HG02798 (cell line): Measurements from ENCODE around the gene NMU.
"Not testable (repeated sequence)": the region's sequence is repeated elsewhere in the genome, so short reads cannot be mapped to it uniquely, and the experiment has no call there.

Source experiments
- ATAC-seq: cut with Tn5 transposase; IDR thresholded peaks from one replicate; pipeline ENCODE4 v1.9.1; 2021; ENCODE audit warnings: mild to moderate bottlenecking; ENCODE audit not compliant: unreplicated experiment, poor library complexity

The NMU gene

DNA sequence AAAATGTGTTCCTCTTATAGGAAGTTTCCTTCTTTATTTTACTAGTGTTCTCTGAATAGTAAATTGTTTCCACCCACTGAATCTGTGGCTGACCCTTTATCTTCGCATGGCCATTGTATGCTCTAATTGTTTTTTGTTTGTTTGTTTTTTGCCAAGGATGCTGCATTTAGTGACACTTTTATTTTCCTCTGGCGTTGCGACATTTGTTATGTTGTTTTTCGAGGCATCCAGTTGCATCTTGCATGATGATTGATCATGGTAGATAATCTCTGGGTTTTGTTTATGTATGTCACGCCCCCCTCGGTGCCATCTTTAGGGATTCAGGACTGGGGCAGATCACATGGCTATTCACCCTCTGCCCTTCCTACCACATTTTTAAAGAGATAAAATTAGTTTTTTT lies 2.2 kb downstream of the NMU start:
- no peak for ATAC-seq

DNA sequence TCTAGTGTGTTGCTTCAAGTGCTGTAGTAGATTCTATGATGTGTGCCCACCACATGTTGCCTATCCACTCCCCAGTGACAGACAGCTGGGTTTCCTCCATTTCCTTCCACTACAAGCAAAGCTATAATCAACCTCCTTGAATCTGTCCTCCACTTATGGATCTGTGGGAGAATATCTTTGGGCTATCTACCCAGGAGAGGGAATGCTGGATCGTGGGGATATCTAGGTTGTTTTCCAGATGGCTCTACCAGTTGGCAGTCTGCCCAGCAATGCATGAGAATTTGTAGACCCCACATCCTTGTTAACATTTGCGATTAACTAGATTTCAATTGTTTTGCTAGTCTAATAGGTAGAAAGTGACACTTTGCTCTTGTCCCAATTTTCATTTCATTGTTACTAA lies 10.3 kb downstream of the NMU start:
- ATAC-seq: no peak

DNA sequence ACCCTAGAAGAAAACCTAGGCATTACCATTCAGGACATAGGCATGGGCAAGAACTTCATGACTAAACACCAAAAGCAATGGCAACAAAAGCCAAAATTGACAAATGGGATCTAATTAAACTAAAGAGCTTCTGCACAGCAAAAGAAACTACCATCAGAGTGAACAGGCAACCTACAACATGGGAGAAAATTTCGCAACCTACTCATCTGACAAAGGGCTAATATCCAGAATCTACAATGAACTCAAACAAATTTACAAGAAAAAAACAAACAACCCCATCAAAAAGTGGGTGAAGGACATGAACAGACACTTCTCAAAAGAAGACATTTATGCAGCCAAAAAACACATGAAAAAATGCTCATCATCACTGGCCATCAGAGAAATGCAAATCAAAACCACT lies 12.0 kb downstream of the NMU start:
- not testable (repeated sequence) for ATAC-seq

DNA sequence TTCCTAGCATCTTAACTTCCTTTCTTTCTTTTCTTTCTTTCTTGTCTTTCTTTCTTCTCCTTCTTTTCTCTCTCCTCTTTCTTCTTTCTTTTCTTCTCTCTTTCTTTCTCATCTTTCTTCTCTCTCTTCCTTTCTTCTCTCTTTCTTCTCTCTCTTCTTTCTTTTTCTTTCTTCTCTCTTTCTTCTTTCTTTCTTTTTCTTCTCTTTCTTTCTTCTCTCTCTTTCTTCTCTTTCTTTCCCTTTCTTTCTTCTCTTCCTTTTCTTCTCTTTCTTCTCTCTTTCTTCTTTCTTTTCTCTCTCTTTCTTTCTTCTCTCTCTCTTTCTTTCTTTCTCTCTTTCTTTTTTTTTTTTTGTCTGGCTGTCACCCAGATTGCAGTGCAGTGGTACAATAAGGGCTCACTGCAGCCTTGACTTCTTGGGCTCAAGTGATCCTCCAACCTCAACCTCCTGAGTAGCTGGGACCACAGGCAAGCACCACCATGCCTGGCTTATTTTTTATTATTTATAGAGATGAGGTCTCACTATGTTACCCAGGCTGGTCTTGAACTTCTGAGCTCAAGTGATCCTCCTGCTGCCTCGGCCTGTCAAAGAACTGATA lies 17.5 kb downstream of the NMU start:
- ATAC-seq: no peak

DNA sequence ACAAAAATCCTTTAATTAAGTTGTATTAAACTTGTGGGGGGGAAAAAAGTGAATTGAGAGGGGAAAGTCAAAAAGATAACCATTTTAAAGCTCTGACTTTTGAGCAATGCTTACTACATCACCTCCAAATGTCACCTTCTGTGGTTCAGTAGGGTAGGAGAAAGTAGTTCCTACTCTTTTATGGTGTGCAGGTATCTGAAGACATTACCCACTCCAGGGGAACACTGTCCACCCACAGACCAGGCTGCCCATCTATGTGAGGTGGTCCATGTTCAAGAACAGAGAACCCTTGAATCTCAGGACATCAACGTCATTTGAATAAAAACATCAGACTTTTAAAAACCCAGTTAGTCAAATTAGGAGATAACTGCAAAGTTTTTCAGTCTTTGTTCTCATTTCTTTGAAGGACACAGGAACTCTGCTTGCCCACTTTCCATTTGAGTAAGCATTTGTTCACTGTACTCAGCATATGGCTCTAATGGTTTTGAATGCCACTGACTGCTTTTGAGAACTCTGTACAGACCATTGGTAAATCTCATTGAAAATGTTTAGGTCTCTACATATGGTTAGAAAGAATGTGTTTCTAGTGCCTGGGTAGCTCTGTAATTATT lies 18.4 kb downstream of the NMU start:
- peak; percentile 96 for ATAC-seq

DNA sequence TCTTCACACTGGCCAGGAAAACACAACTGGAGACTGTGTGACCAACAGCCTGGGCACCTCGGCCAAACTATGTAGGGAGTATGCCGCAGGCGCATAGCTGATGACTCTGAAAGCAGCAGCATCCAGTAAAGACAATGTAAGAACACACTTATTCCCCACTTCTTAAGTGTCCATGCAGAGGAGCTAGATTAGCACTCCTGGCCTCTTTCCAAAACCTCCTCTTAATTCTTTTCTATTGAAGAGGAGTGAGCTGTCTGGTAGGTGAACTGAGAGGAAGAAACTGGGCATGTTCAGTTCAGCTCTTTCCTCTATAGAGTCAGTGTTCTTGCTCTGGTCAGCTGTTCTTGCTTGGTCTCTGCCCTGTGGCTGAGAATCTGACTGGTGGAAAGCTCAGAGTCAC lies 21.1 kb downstream of the NMU start:
- no peak for ATAC-seq

DNA sequence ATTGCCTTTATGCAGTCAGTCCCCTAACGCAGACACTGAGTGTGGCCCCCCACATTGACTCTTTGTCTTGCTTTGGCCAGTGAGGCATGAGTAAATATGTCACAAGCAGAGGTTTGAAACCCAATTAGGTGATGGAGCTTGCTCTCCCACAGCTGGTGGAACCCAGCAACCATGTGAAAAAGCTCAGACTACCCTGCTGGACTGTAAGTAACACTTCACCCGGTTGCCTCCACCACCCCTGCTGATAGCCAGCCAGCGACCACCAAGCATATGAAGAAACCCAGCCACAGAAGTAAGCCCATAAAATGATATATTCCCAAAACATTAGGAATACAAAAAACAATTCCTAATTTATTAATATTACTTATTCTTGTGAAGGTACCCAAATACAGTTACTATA lies 22.5 kb downstream of the NMU start:
- no peak for ATAC-seq

DNA sequence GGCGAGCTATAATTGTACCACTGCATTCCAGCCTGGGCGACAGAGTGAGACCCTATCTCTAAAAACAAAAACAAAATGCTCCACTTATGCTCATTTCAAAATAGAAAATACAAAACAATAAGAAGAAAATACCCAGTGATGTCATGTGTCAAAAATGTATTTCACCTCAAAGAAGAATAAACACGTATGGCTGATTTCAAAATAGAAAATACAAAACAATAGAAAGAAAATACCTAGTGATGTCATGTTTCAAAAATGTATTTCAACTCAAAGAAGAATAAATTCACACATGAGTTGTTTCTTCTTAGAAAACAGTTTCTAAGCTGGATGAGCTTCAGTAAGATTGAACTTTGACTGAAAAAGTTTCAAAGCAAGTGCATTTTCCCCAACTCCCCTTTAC lies 23.8 kb downstream of the NMU start:
- no peak for ATAC-seq

DNA sequence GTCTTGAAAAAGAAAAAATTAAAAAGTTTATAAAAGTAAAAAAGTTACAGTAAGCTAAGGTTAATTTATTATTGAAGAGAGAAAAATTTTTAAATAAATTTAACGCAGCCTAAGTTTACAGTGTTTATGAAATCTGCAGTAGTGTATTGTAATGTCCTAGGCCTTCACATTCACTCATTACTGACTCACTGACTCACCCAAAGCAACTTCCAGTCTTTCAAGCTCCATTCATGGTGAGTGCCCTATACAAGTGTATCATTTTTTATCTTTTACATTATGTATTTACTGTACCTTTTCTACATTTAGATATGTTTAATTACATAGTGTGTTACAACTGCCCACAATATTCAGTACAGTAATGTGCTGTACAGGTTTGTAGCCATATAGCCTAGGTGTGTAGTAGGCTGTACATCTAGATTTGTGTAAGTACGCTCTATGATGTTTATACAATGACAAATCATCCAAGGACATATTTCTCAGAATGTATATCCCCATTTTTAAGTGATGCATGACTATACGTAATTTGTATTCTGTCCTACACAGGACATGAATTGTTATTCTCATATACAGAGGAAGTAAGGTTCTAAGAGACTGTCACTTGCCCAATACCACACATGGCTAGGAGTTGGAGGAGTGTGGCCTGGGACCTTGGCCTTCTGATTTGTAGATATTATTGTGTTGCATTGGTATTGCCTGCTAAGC lies 24.6 kb downstream of the NMU start:
- ATAC-seq: no peak

DNA sequence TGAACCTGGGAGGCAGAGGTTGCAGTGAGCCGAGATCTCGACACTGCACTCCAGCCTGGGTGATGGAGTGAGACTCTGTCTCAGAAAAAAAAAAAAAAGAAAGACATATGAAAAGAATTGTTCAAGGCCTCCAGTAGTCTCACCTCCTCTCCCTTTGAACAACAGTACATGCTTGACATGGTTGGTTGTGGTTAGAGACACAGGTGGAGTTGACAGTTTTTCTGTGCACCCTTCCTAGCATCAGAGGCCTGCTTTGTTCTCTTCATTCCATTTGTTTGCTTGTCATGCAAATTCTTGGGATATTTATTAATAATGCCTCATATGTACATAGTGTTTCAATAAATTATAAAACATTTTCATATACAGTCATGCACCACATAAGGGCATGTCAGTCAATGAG lies 25.7 kb downstream of the NMU start:
- no peak for ATAC-seq

DNA sequence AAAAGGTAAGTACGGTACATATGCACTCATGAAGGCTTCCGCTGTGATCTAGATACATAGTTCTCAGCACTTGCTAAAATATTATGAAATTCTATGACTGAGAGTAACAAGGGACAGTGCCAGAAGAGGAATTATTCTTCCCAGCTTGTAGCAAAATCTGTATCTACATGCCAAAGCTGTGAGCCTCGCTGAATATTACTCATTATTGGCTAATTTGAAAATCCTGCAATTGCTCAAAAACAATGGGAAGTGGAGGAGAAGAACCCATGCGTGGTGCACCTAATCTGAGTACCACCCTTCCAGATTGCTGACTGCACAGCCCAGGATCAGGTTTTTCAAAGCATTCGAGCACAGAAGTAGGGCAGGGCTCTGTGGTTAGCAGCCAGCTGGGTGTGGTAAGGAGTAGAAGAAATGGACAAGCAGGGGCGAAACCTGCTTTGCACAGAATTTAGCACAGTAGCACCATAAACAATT lies 26.7 kb downstream of the NMU start:
- ATAC-seq: no peak

DNA sequence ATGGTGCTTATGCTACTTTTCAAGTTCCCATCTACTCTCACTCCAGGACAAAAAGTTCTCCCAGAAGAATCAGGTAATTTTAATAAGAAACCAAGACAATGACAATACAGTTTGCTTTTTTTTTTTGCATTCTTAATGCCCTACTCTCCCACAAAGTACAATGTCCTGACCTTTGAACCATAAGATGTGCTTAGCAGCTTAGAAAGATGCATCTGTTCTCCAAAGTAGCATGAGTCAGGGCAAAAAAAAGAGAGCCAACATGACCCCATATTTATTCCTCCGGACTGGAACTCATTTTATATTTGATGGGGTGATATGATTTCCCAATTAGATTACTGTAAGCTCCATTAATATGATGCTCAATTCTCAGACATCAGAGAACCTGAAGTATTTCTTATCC lies 27.5 kb downstream of the NMU start:
- ATAC-seq: no peak

DNA sequence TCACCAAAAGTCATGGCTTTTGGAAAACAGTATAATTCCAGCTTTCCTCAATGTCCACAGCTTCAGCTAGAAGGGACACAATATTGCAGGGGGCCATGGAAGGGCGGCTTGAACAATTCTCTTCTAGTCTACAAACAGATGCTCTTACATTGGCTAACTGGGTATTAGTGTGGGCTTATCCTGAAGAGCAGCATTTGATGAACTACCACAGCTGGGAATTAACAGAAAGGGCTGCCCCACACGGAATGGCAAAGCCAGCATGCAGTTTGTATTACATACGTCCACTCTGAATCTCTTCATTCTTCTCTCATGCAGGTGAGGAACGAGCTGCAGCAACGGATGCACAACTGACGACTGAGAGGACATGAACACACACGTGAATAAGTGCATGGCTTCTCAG lies 31.1 kb downstream of the NMU start:
- no peak for ATAC-seq

DNA sequence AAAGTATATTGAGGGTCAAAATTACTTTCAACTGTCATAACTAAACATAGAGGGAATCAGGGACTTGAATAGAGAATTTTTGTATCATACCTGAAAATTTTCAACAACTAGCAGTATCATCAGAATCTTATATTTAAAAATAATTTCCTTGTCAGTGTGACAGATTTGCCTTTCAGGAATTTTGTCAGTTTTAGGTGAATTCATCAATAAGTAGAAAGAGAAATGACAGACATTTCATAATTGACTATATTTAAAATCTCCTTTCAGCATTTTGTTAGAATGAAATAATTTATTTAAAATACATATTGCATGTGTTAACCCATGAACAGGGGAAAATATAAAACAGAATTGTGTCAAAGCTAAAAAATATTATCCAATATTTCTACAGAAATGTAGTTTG lies 35.5 kb downstream of the NMU start:
- ATAC-seq: no peak

DNA sequence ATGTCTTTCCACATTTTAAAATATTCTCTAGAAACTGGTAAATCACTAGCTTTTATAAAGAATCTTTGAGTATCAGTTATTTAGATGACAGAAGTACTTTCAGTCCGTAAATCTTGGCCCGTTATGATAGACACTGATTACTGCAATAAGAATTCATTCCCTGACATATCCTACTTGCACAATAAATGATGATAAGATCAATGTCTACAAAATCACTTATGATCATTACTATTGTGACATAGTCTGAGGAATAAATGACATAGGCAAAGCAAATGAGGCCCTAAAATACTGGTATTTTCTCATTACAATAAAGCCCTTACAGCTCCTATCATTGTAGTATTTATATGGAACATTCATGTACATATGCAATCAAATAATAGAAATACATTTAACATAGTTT lies 37.5 kb downstream of the NMU start:
- ATAC-seq: no peak

DNA sequence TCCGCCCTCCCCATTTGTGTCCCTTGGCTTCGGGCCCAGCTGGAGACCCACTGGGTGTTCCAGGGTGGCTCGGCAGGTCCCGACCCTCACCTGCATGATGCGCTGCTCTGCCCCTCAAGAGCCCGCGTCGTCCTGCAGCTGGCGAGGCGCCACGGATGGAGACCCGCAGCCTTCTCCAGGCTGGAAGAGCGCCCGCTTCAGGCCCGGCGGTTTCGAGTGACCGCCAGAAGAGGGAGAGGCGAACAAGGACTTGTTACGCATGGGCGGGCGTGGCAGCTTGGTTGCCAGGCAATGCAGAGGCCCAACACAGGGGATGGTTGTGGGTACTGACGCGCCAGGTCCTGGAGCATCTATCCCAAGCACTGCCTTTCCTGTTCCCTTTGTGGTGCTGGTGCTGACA lies 44.1 kb downstream of the NMU start, which contains the start of gene PDCL2:
Gene PDCL2 (minus strand): TSS at position 232 of the 400 bp plus-strand sequence. CDS start 136 bp downstream, at position 96.
- no peak for ATAC-seq

DNA sequence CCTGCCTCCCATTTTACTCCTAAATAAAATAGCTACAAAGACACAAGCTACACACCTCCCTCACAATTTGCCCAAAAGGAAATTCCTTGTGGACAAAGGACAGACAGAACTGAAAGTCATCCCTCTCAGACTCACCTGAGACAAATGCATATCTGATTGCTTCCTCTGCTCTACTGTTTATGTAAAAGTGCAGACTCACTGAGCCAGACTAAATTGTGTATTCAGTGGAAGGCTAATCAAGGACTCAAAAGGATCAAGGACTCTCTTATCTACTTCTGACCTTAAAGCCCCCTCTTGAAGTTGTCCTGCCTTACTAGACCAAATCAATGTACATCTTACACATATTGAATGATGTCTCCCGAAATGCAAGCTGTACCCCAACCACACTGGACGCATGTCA lies 47.9 kb downstream of the NMU start:
- ATAC-seq: no peak

DNA sequence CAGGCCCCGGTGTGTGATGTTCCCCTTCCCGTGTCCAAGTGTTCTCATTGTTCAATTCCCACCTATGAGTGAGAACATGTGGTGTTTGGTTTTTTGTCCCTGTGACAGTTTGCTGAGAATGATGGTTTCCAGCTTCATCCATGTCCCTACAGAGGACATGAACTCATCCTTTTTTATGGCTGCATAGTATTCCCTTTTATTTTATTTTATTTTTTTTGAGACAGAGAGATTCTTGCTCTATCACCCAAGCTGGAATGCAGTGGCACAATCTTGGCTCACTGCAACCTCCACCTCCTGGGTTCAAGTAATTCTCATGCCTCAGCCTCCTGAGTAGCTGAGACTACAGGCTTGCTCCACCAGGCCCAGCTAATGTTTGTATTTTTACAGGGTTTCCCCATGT lies 53.3 kb downstream of the NMU start:
- ATAC-seq: not testable (repeated sequence)

DNA sequence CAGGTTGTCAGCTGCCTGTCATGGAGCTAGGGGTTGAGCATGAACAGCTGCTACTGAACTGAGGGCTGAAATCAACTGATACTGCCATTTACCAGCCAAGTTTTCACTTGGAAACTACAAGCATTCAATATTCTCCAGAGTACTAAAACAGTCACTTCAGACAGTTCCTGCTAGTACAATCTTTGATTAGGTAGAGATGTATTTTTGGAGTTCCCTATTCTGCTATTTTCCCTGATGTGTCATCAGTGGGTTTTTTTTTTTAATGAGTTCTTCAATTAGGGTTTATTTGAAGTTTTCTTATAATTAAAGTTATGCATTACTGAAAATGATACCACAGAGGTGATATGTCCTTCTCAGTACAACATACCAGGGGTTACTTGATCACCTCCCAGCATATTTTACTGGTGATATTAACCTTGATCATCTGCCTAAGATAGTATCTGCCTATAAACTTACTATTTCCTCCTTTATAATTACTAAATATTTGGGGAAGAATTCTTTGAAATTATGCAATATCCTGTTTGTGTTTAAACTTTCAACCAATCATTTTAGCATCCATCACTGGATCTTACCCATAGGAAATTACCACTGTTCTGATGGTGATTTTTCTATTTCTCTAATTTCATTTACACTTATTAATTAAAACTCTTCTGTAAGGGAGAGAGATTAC lies 57.6 kb downstream of the NMU start:
- ATAC-seq: no peak

DNA sequence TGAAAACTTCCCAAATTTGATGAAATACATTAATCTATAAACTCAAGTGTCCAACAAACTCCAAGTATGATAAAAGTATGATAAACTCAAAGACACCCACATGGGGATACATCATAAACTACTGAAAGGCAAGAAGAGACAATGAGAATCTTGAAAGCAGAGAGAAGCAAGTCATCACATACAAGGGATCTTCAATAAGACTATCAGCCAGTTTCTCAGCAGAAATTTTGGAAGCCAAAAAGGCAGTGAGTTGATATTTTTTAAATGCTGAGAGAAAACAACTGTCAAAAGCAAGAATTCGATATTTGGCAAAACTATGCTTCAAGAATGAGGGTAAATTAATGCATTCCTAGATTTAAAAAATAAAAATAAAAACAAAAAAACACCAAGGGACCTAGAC lies 60.6 kb downstream of the NMU start:
- no peak for ATAC-seq

DNA sequence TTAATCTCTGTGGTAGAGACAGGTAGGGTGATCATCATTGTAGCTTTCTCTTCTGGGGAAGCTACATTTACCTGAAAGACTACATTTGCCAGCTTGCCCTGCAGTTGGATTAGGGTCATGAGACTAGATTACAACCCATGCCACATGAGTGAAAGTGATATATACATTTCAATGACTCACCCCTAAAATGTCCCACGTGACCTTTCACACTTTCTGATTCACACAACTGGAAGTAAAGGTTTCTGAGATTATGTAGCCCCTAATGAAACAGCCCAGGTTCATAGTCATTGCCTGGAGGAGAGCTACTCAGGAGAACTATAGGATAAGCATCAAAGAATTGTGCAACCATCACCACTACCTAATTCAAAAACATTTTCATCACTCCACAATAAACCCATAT lies 61.8 kb downstream of the NMU start:
- no peak for ATAC-seq
